ENCODE measurements around the gene HNRNPA2B1. TPM values are rescaled to one million over a fixed set of nuclear protein-coding genes. Genes with fewer than 3 reads are reported as not detected.

The HNRNPA2B1 gene
- total RNA-seq, 4 donors from 2014 or later = 123 to 362 (median 208) TPM

GRCh38 chr7:26183545-26184280 lies 16.8 kb downstream of the HNRNPA2B1 start:
- intact Hi-C loops (cut with DNase I; ENCODE audit: low total_unique reads) (no loop called here), in situ Hi-C loops (cut with MboI; ENCODE audit: low pct_ligation_motif_present in 1 of 4, low pct_unique_long_range_greater_than_20kb in 1 of 4, low sequenced_read_pairs in 3 of 4) (loop anchor here in 2 of 4 donors (25.0 kb wide), 1 partner anchor 979 kb away; the partner anchor contains the start of genes HOXA10 (in 2 of the 2), HOXA3 (in 2 of the 2), HOXA7 (in 2 of the 2) and HOXA9 (in 2 of the 2))
- Histone ChIP-seq H3K36me3 (peaks cover 0 to 4% (median 0%) of the 10 kb centered on the region in 4 donors), H3K4me3 (no peak overlapping the region), H3K4me1 (no peaks in the 10 kb centered on the region), H3K9me3 (no peaks in the 10 kb centered on the region), H3K27me3 (no peaks in the 10 kb centered on the region), H3K27ac (no peak overlapping the region)
- peak in 1 of 3 donors; percentile 11 for TF ChIP-seq POLR2AphosphoS5 (IDR thresholded peaks at IDR 0.05)
- TF ChIP-seq CTCF (IDR thresholded peaks at IDR 0.05) = no peak
- DNase-seq = no peak
- WGBS, 2 donors (ENCODE audit: low coverage in 1 of 2) = 37 to 51% methylated on average over 4 of the region's 4 CpGs

- H3K4me1 ChIP-seq = no peaks in the 10 kb centered on the region
- no peaks in the 10 kb centered on the region for H3K9me3 ChIP-seq
- DNase-seq = no peak
- no peak overlapping the region for H3K27ac ChIP-seq
- H3K27me3 ChIP-seq = no peaks in the 10 kb centered on the region
- intact Hi-C loops (cut with DNase I; ENCODE audit: low total_unique reads) (no loop called here), in situ Hi-C loops (cut with MboI; ENCODE audit: low pct_ligation_motif_present in 1 of 4, low pct_unique_long_range_greater_than_20kb in 1 of 4, low sequenced_read_pairs in 3 of 4) (loop anchor here in 2 of 4 donors (25.0 kb wide), 1 partner anchor 980 kb away; the partner anchor contains the start of genes HOXA10 (in 2 of the 2), HOXA3 (in 2 of the 2), HOXA7 (in 2 of the 2) and HOXA9 (in 2 of the 2))
- no peaks in the 10 kb centered on the region for H3K36me3 ChIP-seq
- TF ChIP-seq CTCF (IDR thresholded peaks at IDR 0.05) (no peak), POLR2AphosphoS5 (IDR thresholded peaks at IDR 0.05) (no peak), POLR2A (IDR thresholded peaks at IDR 0.05) (no peak), EP300 (IDR thresholded peaks at IDR 0.05; ENCODE audit: low read depth) (no peak)
- H3K4me3 ChIP-seq = no peak overlapping the region
- WGBS, 2 donors (ENCODE audit: low coverage in 1 of 2) = 66 to 89% methylated on average over 5 to 8 of the region's 8 CpGs
Observed at GRCh38 chr7:26182706-26183105, 17.8 kb downstream of the HNRNPA2B1 start.

GRCh38 chr7:26182283-26182682 lies 18.3 kb downstream of the HNRNPA2B1 start:
- Histone ChIP-seq H3K4me3 (no peak overlapping the region), H3K27me3 (no peaks in the 10 kb centered on the region), H3K36me3 (no peaks in the 10 kb centered on the region), H3K4me1 (no peaks in the 10 kb centered on the region), H3K27ac (no peak overlapping the region), H3K9me3 (no peaks in the 10 kb centered on the region)
- in situ Hi-C loops (cut with MboI; ENCODE audit: low pct_ligation_motif_present in 1 of 4, low pct_unique_long_range_greater_than_20kb in 1 of 4, low sequenced_read_pairs in 3 of 4) = loop anchor here in 2 of 4 donors (25.0 kb wide), 1 partner anchor 980 kb away; the partner anchor contains the start of genes HOXA10 (in 2 of the 2), HOXA3 (in 2 of the 2), HOXA7 (in 2 of the 2) and HOXA9 (in 2 of the 2)
- TF ChIP-seq POLR2A (IDR thresholded peaks at IDR 0.05) (peak; percentile 8), CTCF (IDR thresholded peaks at IDR 0.05) (no peak), POLR2AphosphoS5 (IDR thresholded peaks at IDR 0.05) (peak in 1 of 3 donors; percentile 42), EP300 (IDR thresholded peaks at IDR 0.05; ENCODE audit: low read depth) (no peak)
- WGBS, 2 donors (ENCODE audit: low coverage in 1 of 2) = 68 to 89% methylated on average over 3 to 6 of the region's 6 CpGs
- intact Hi-C loops (cut with DNase I; ENCODE audit: low total_unique reads) = no loop called here
- DNase-seq = no peak

GRCh38 chr7:26181474-26182227 lies 18.9 kb downstream of the HNRNPA2B1 start:
- Histone ChIP-seq H3K27ac (no peak overlapping the region), H3K4me3 (no peak overlapping the region), H3K4me1 (no peaks in the 10 kb centered on the region), H3K27me3 (no peaks in the 10 kb centered on the region), H3K9me3 (no peaks in the 10 kb centered on the region), H3K36me3 (no peaks in the 10 kb centered on the region)
- intact Hi-C loops (cut with DNase I; ENCODE audit: low total_unique reads) (no loop called here), in situ Hi-C loops (cut with MboI; ENCODE audit: low pct_ligation_motif_present in 1 of 4, low pct_unique_long_range_greater_than_20kb in 1 of 4, low sequenced_read_pairs in 3 of 4) (loop anchor here in 2 of 4 donors (25.0 kb wide), 1 partner anchor 981 kb away; the partner anchor contains the start of genes HOXA10 (in 2 of the 2), HOXA3 (in 2 of the 2), HOXA7 (in 2 of the 2) and HOXA9 (in 2 of the 2))
- WGBS, 2 donors (ENCODE audit: low coverage in 1 of 2) = 63 to 67% methylated on average over 3 of the region's 3 CpGs
- TF ChIP-seq POLR2AphosphoS5 (IDR thresholded peaks at IDR 0.05) (no peak), CTCF (IDR thresholded peaks at IDR 0.05) (no peak), EP300 (IDR thresholded peaks at IDR 0.05; ENCODE audit: low read depth) (no peak)
- no peak for DNase-seq

Measured in transverse colon (tissue), 4 donors.